ENCODE measurements around the gene SLC8A1.

- TF ChIP-seq EP300 (IDR thresholded peaks at IDR 0.05; ENCODE audit: low read depth) (no peak), POLR2A (IDR thresholded peaks at IDR 0.05) (no peak), POLR2AphosphoS5 (IDR thresholded peaks at IDR 0.05) (no peak)
- TF ChIP-seq, protein P1, sequence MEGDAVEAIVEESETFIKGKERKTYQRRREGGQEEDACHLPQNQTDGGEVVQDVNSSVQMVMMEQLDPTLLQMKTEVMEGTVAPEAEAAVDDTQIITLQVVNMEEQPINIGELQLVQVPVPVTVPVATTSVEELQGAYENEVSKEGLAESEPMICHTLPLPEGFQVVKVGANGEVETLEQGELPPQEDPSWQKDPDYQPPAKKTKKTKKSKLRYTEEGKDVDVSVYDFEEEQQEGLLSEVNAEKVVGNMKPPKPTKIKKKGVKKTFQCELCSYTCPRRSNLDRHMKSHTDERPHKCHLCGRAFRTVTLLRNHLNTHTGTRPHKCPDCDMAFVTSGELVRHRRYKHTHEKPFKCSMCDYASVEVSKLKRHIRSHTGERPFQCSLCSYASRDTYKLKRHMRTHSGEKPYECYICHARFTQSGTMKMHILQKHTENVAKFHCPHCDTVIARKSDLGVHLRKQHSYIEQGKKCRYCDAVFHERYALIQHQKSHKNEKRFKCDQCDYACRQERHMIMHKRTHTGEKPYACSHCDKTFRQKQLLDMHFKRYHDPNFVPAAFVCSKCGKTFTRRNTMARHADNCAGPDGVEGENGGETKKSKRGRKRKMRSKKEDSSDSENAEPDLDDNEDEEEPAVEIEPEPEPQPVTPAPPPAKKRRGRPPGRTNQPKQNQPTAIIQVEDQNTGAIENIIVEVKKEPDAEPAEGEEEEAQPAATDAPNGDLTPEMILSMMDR (IDR thresholded peaks at IDR 0.05), result no peak
Observed at GRCh38 chr2:40485854-40486253, 34.0 kb upstream of the SLC8A1 start.
